K562 (cell line): ENCODE results near the gene TIMM23. TPM values are rescaled to one million over a fixed set of nuclear protein-coding genes. Genes with fewer than 3 reads are reported as not detected.
"Not testable (repeated sequence)": the region's sequence is repeated elsewhere in the genome, so short reads cannot be mapped to it uniquely, and the experiment has no call there.

Experiments used
- ATAC-seq: fragments of 200-7000 bp; cut with Tn5 transposase; 3 replicates; pipeline ENCODE4 v1.9.1; 2020; ENCODE audit warnings: moderate library complexity
- BruUV-seq: library from RNA; stranded (reverse); fragments of 400-500 nt; replicated peaks from 2 replicates; lab custom pipeline; 2021; lab: Mats Ljungman, UMichigan
- CTCF ChIA-PET: fragments of 300-600 bp; formaldehyde crosslinking; extraction: SDS; loops from one replicate; lab custom pipeline; 2021; ENCODE audit warnings: low intra/inter-chr PET ratio; lab: Yijun Ruan, JAX
- POLR2A ChIA-PET: fragments of 300-600, 350-650 bp; sonication (Branson Sonifier 250); formaldehyde crosslinking; extraction: SDS; loops from one replicate; lab custom pipeline; 2021; ENCODE audit warnings: antibody characterized with exemption, inconsistent platforms; lab: Yijun Ruan, JAX
- DNase-seq, 4 experiments: peaks; one replicate each; pipeline versions ENCODE4 v3.0.0 to v3.0.0-alpha.2; 2011 to 2018; ENCODE audit warnings: low spot score in 3 of 4, mixed read lengths in 3 of 4; ENCODE audit errors: extremely low read depth in 1 of 4
- FAIRE-seq: peaks from 2 replicates; lab custom pipeline; 2011; peaks lifted over from hg19 to GRCh38; lab: Jason Lieb, UNC
- H2AFZ ChIP-seq: 2 replicates; pipeline ENCODE4 v1.6.0; 2011; ENCODE audit warnings: low read depth, low read length, control low read depth, inconsistent platforms
- H3K27ac ChIP-seq: fragments of 200-600 bp; 3 replicates; pipeline ENCODE4 v1.8.0; 2011; ENCODE audit warnings: low read depth, mild to moderate bottlenecking, control low read depth, inconsistent platforms, low read length, moderate library complexity, mixed read lengths; ENCODE audit errors: extremely low read depth
- H3K27me3 ChIP-seq, 2 experiments: fragments of 300-600 bp in 1 of 2; 2 replicates in 1 of 2; 3 replicates in 1 of 2; pipeline versions ENCODE4 v1.6.0 to v1.8.0; 2011; ENCODE audit warnings: inconsistent platforms in 2 of 2, low read length in 2 of 2, mild to moderate bottlenecking in 1 of 2, mixed read lengths in 1 of 2, moderate library complexity in 1 of 2; ENCODE audit not compliant: control insufficient read depth in 2 of 2, insufficient read depth in 2 of 2
- H3K36me3 ChIP-seq: fragments of 300-600 bp; 3 replicates; pipeline ENCODE4 v1.8.0; 2011; ENCODE audit warnings: mild to moderate bottlenecking, low read length, inconsistent platforms; ENCODE audit not compliant: control insufficient read depth, insufficient read depth
- H3K4me1 ChIP-seq, 2 experiments: fragments of 200-600 bp in 1 of 2; replicated peaks in 1 of 2; 2 replicates in 1 of 2; 3 replicates in 1 of 2; pipeline versions ENCODE4 v1.5.1 to v1.8.0; 2011; ENCODE audit warnings: inconsistent platforms in 2 of 2, low read length in 2 of 2, mild to moderate bottlenecking in 1 of 2, mixed read lengths in 1 of 2, moderate library complexity in 1 of 2; ENCODE audit not compliant: control insufficient read depth in 2 of 2, insufficient read depth in 2 of 2
- H3K4me2 ChIP-seq: 2 replicates; pipeline ENCODE4 v1.6.1; 2011; ENCODE audit warnings: low read length, control low read depth, inconsistent platforms, mixed read lengths; ENCODE audit not compliant: insufficient read depth
- H3K4me3 ChIP-seq: fragments of 200-600 bp; sonication (generic), shearing (Covaris generic); 2 replicates; pipeline ENCODE4 v1.5.1; 2016; ENCODE audit warnings: control low read depth, inconsistent platforms
- H3K79me2 ChIP-seq: fragments of 200-600 bp; 3 replicates; pipeline ENCODE4 v1.8.0; 2011; ENCODE audit warnings: low read length, inconsistent platforms; ENCODE audit not compliant: control insufficient read depth, insufficient read depth
- H3K9ac ChIP-seq, 2 experiments: 2 replicates each; pipeline versions ENCODE4 v1.6.0 to v1.6.1; 2011; ENCODE audit warnings: low read depth in 2 of 2, low read length in 2 of 2, control low read depth in 1 of 2, inconsistent platforms in 1 of 2, mild to moderate bottlenecking in 1 of 2, mixed read lengths in 1 of 2; ENCODE audit not compliant: insufficient read depth in 1 of 2
- H3K9me1 ChIP-seq: one replicate; pipeline ENCODE4 v1.6.0; 2011; ENCODE audit warnings: inconsistent platforms, mild to moderate bottlenecking, low read length, moderate library complexity; ENCODE audit not compliant: control insufficient read depth, insufficient read depth
- H3K9me3 ChIP-seq: replicated peaks from 2 replicates; pipeline ENCODE4 v1.5.1; 2011; ENCODE audit warnings: low read depth, low read length, inconsistent platforms; ENCODE audit not compliant: control insufficient read depth, insufficient read depth
- H4K20me1 ChIP-seq: replicated peaks from 2 replicates; pipeline ENCODE4 v1.6.1; 2011; ENCODE audit warnings: low read length, inconsistent platforms, mixed read lengths; ENCODE audit not compliant: control insufficient read depth, insufficient read depth
- DEAF1 ChIP-seq: fragments of 450-650 bp; formaldehyde crosslinking; IDR thresholded peaks from 2 replicates; pipeline ENCODE4 v1.4.0; 2020; ENCODE audit warnings: mild to moderate bottlenecking, moderate library complexity
- MAZ ChIP-seq, 2 experiments: fragments of 450-650 bp in 1 of 2; sonication (generic) in 1 of 2; formaldehyde crosslinking; IDR thresholded peaks in 1 of 2; conservative IDR thresholded peaks in 1 of 2; 2 replicates each; pipeline versions ENCODE4 v1.4.0 to v1.5.0; 2020; ENCODE audit warnings: mild to moderate bottlenecking in 1 of 2, missing genetic modification reagents in 1 of 2
- WGBS: fragments of 100-300 bp; shearing (Covaris generic); methylation state at CpG from one replicate; pipeline ENCODE4 v1.1.6; 2016; ENCODE audit warnings: low coverage, mixed read lengths; ENCODE audit not compliant: insufficient coverage; ENCODE audit errors: missing lambda C conversion rate; 5-methylcytosine and 5-hydroxymethylcytosine counted together
- in situ Hi-C: fragments of 300-500 bp; cut with MboI; formaldehyde crosslinking; loops from 4 replicates; pipeline ENCODE4 v1.15.0; 2018; ENCODE audit warnings: inconsistent platforms, mixed read lengths
- intact Hi-C: fragments of 100-400 bp; cut with micrococcal nuclease; formaldehyde crosslinking; loops from 2 replicates; pipeline ENCODE4 v1.14.2; 2022
- polyA plus RNA-seq, 8 experiments: library from polyadenylated mRNA; depleted of rRNA in 4 of 8; stranded (reverse) in 5 of 8; unstranded in 3 of 8; fragments of >200 nt; fragmentation: Nextera tagmentation in 2 of 8; fragmentation: Illumina TruSeq in 1 of 8; extraction: Ambion mirVana in 2 of 8; extraction: Trizol in 1 of 8; gene quantifications; 2 replicates each; pipeline versions ENCODE4 v1.2.1 to v1.2.3, GENCODE V29; 2011 to 2014; ENCODE audit warnings: inconsistent platforms in 1 of 8, missing spikeins in 1 of 8
- total RNA-seq, 7 experiments: library from RNA; depleted of rRNA in 6 of 7; stranded (reverse); fragments of >200 nt in 6 of 7; fragmentation: Illumina TruSeq in 2 of 7; extraction: Trizol in 2 of 7; gene quantifications; 2 replicates each; pipeline versions ENCODE4 v1.2.1 to v1.2.3, GENCODE V29; 2011 to 2021; ENCODE audit warnings: low replicate concordance in 1 of 7

Gene TIMM23
- total and polyA plus RNA-seq, 9 of the 15 experiments (the other 6 are each of a cell fraction or from before 2014, with no cell fraction given) = 148 to 280 (median 183) TPM

GRCh38 chr10:45981367-45981766 is 9.1 kb downstream of the TIMM23 start:
- ATAC-seq, H3K4me1 ChIP-seq, H3K9me3 ChIP-seq, FAIRE-seq, BruUV-seq, H3K27ac ChIP-seq, H3K27me3 ChIP-seq, in situ Hi-C loops, CTCF ChIA-PET, DNase-seq, H3K9me1 ChIP-seq, POLR2A ChIA-PET, H4K20me1 ChIP-seq, H3K4me3 ChIP-seq, H3K9ac ChIP-seq, H2AFZ ChIP-seq, intact Hi-C loops, H3K4me2 ChIP-seq: not testable (repeated sequence)
- H3K36me3 ChIP-seq = peaks cover 56% of the 10 kb centered on the region; the same call in 1 of the 3 replicates
- 67% methylated on average over 1 of the region's 1 CpG for WGBS
- H3K79me2 ChIP-seq = peaks cover 60% of the 10 kb centered on the region

DNA sequence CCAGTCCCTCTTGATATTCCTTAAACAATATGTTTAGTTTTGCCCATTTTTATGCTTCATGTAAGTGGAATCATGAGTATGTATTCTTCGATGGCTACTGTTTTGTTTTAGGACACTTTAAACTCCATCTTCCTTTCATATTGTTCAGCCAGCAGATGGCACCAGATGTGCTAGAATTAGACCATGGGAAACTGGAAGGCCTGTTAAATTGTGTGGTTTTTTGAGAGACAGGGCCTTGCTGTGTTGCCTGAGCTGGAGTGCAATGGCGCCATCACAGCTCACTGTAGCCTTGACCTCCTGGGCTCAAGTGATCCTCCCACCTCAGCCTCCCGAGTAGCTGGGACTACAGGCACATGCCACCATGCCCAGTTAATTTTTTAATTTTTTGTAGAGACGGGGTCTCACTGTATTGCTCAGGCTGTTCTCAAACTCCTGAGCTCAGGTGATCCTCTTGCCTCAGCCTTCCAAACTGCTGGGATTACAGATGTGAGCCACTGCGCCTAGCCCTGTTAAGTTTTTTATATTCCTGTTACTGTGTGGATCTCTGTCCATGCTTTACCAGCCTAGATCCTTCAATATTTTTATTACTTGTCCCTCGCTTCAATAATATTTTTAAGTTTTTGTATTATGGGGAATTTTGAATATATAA is 11.4 kb downstream of the TIMM23 start:
- H3K9me1 ChIP-seq, H3K4me1 ChIP-seq, H2AFZ ChIP-seq, BruUV-seq, H3K27ac ChIP-seq, H4K20me1 ChIP-seq, in situ Hi-C loops, POLR2A ChIA-PET, H3K4me2 ChIP-seq, H3K4me3 ChIP-seq, H3K27me3 ChIP-seq, H3K9ac ChIP-seq, H3K9me3 ChIP-seq, FAIRE-seq: not testable (repeated sequence)
- CTCF ChIA-PET = interaction anchor here (0.6 kb wide), 1 partner anchor 44 kb away, joined by 3 read pairs; no protein-coding TSS in a partner anchor
- 60% methylated on average over 3 of the region's 6 CpGs for WGBS
- H3K36me3 ChIP-seq = peaks cover 63% of the 10 kb centered on the region; the same call in 2 of the 3 replicates
- intact Hi-C loops = loop anchor here (1.0 kb wide), 1 partner anchor 45 kb away; no protein-coding TSS in a partner anchor
- H3K79me2 ChIP-seq = peaks cover 48% of the 10 kb centered on the region
- ATAC-seq (peak; percentile 91), DNase-seq (peak in 1 of 4 experiments; percentile 71)
- TF ChIP-seq DEAF1 (CRISPR knock-in tag) = peak; percentile 72
- TF ChIP-seq MAZ (CRISPR knock-in tag; conservative IDR thresholded peaks at IDR 0.05 in 1 of 2, IDR thresholded peaks at IDR 0.05 in 1 of 2) = 0 out of 4 replicates have a peak, but pooled peaks of 1 of the 2 experiments have one; percentile 22
